ENCODE measurements around the gene CTDSPL2. TPM values are rescaled to one million over a fixed set of nuclear protein-coding genes. Genes with fewer than 3 reads are reported as not detected.
A peak's percentile ranks its signal among the peaks of the same experiment; 100 is the strongest.

CTDSPL2 gene
- total RNA-seq, 1 donor from 2014 or later, result 74.7 TPM

DNA sequence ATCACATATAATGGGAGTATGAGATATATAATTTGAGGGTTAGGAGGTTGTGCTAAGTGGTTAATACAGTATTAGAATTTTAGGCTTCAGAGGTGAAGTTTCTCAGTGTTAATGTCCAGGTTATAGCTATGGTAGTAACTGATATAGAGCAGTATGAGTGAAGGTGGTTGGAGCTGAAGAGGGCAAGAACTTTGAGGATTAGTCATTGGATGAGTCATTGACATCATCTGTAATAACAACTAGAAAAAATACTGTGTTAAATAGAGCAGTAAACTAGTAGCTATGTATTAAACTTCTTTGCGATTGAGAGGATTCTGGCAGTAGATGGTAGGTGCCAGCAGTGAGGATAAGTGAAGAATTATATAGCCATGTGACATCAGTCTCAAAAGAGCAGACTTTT is 62.0 kb downstream of the CTDSPL2 start:
- DNase-seq (ENCODE audit: low spot score in 2 of 2, unreplicated experiment in 2 of 2), result no peak
- H3K27ac Mint-ChIP-seq, result no peak overlapping the region
- H3K4me1 Mint-ChIP-seq, result no peaks in the 10 kb centered on the region
- H3K9me3 Mint-ChIP-seq, result no peaks in the 10 kb centered on the region
- TF ChIP-seq, protein P1, sequence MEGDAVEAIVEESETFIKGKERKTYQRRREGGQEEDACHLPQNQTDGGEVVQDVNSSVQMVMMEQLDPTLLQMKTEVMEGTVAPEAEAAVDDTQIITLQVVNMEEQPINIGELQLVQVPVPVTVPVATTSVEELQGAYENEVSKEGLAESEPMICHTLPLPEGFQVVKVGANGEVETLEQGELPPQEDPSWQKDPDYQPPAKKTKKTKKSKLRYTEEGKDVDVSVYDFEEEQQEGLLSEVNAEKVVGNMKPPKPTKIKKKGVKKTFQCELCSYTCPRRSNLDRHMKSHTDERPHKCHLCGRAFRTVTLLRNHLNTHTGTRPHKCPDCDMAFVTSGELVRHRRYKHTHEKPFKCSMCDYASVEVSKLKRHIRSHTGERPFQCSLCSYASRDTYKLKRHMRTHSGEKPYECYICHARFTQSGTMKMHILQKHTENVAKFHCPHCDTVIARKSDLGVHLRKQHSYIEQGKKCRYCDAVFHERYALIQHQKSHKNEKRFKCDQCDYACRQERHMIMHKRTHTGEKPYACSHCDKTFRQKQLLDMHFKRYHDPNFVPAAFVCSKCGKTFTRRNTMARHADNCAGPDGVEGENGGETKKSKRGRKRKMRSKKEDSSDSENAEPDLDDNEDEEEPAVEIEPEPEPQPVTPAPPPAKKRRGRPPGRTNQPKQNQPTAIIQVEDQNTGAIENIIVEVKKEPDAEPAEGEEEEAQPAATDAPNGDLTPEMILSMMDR (IDR thresholded peaks at IDR 0.05; ENCODE audit: unreplicated experiment), result no peak
- H3K4me3 Mint-ChIP-seq, result no peak overlapping the region
- H3K36me3 Mint-ChIP-seq, result peaks cover 24% of the 10 kb centered on the region
- no peaks in the 10 kb centered on the region for H3K27me3 Mint-ChIP-seq (ENCODE audit: low read depth)

- TF ChIP-seq, protein P1 (IDR thresholded peaks at IDR 0.05; ENCODE audit: unreplicated experiment), result no peak
- Mint-ChIP-seq H3K36me3 (peaks cover 24% of the 10 kb centered on the region), H3K9me3 (no peaks in the 10 kb centered on the region), H3K27me3 (ENCODE audit: low read depth) (no peaks in the 10 kb centered on the region), H3K27ac (no peak overlapping the region), H3K4me1 (no peaks in the 10 kb centered on the region), H3K4me3 (no peak overlapping the region)
- DNase-seq (ENCODE audit: low spot score in 2 of 2, unreplicated experiment in 2 of 2), result no peak
These were observed 63.2 kb downstream of the CTDSPL2 start for GRCh38 chr15:44490622-44491021.

DNA sequence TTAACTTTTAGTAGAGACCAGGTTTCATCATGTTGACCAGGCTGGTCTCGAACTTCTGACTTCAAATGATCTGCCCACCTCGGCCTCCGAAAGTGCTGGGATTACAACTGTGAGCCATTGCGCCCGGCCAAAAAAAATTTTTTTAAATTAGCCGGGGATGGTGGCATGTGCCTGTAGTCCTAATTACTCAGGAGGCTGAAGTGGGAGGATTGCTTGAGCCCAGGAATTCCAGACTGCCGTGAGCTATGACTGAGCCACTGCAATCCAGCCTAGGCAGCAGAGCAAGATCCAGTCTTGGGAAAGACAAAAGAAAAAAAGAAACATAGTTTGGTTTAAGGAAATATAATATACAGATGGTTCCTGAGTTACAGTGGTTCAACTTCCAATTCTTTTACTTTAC is 64.6 kb downstream of the CTDSPL2 start:
- no peak for DNase-seq (ENCODE audit: low spot score in 2 of 2, unreplicated experiment in 2 of 2)
- Mint-ChIP-seq H3K4me1 (no peaks in the 10 kb centered on the region), H3K36me3 (peaks cover 28% of the 10 kb centered on the region), H3K9me3 (no peaks in the 10 kb centered on the region), H3K27me3 (ENCODE audit: low read depth) (no peaks in the 10 kb centered on the region), H3K4me3 (no peak overlapping the region), H3K27ac (no peak overlapping the region)
- TF ChIP-seq, protein P1 (IDR thresholded peaks at IDR 0.05; ENCODE audit: unreplicated experiment), result no peak

- Mint-ChIP-seq H3K4me1 (no peaks in the 10 kb centered on the region), H3K4me3 (no peak overlapping the region), H3K27me3 (ENCODE audit: low read depth) (no peaks in the 10 kb centered on the region), H3K9me3 (no peaks in the 10 kb centered on the region), H3K36me3 (peaks cover 22% of the 10 kb centered on the region), H3K27ac (peak overlapping the region; percentile 48)
- DNase-seq (ENCODE audit: low spot score in 2 of 2, unreplicated experiment in 2 of 2), result no peak
- TF ChIP-seq, protein P1 (IDR thresholded peaks at IDR 0.05; ENCODE audit: unreplicated experiment), result no peak
These were observed 65.2 kb downstream of the CTDSPL2 start for GRCh38 chr15:44492672-44493071.

GRCh38 chr15:44495562-44495961 is 68.1 kb downstream of the CTDSPL2 start:
- Mint-ChIP-seq H3K9me3 (no peaks in the 10 kb centered on the region), H3K4me1 (no peaks in the 10 kb centered on the region), H3K27ac (no peak overlapping the region), H3K27me3 (ENCODE audit: low read depth) (no peaks in the 10 kb centered on the region), H3K36me3 (peaks cover 21% of the 10 kb centered on the region), H3K4me3 (no peak overlapping the region)
- TF ChIP-seq, protein P1 (IDR thresholded peaks at IDR 0.05; ENCODE audit: unreplicated experiment), result no peak
- no peak for DNase-seq (ENCODE audit: low spot score in 2 of 2, unreplicated experiment in 2 of 2)

DNA sequence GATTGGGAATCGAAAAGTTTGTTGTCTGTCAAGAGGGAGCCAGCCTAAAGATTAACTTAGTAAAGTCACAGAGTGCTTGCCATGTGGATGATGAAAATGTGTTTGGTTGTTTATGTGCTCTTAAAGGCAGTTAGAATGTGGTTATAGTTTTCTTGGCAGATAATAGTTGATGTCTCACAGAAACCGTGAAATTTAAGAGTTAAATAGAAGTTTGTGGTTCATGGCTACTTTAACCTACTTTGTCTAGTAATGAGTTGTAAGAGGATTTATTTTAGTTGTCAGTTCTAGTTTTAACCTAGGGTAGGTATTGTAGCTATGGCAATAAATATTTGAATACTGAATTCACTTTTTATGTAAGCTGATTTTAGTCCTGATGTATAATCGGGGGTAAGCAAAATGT is 73.1 kb downstream of the CTDSPL2 start:
- H3K27me3 Mint-ChIP-seq (ENCODE audit: low read depth), result no peaks in the 10 kb centered on the region
- no peak overlapping the region for H3K4me3 Mint-ChIP-seq
- H3K9me3 Mint-ChIP-seq, result no peaks in the 10 kb centered on the region
- no peaks in the 10 kb centered on the region for H3K4me1 Mint-ChIP-seq
- H3K27ac Mint-ChIP-seq, result peak overlapping the region; percentile 50
- DNase-seq (ENCODE audit: low spot score in 2 of 2, unreplicated experiment in 2 of 2), result no peak
- TF ChIP-seq, protein P1 (IDR thresholded peaks at IDR 0.05; ENCODE audit: unreplicated experiment), result no peak
- peaks cover 22% of the 10 kb centered on the region for H3K36me3 Mint-ChIP-seq

All from mesothelial cell of epicardium (in vitro differentiated cells).